Epithelial cell of proximal tubule (primary cell): ENCODE results near the gene CLPSL2. TPM values are rescaled to one million over a fixed set of nuclear protein-coding genes. Genes with fewer than 3 reads are reported as not detected.

ENCODE experiments used
- DNase-seq: peaks from one replicate; pipeline ENCODE4 v3.0.0-alpha.2; 2011; ENCODE audit warnings: low read depth
- H3K4me3 ChIP-seq: 2 replicates; pipeline ENCODE4 v1.5.1; 2011; ENCODE audit warnings: low read depth, mild to moderate bottlenecking, low read length
- CTCF ChIP-seq: conservative IDR thresholded peaks from 2 replicates; pipeline ENCODE4 v1.5.1; 2012; ENCODE audit warnings: low read depth, mild to moderate bottlenecking, low read length
- total RNA-seq: library from RNA; depleted of rRNA; stranded (reverse); fragments of >200 nt; gene quantifications from 2 replicates; pipeline ENCODE4 v1.2.3, GENCODE V29; 2015

The CLPSL2 gene
- total RNA-seq, 1 donor from 2014 or later, result not detected

GRCh38 chr6:35786810-35787209 is 10.4 kb downstream of the CLPSL2 start:
- no peak for DNase-seq
- peak overlapping the region; percentile 23 for H3K4me3 ChIP-seq
- no peak for TF ChIP-seq CTCF

- peak overlapping the region; percentile 23 for H3K4me3 ChIP-seq
- no peak for DNase-seq
- TF ChIP-seq CTCF, result no peak
Observed at GRCh38 chr6:35787266-35788218, 11.1 kb downstream of the CLPSL2 start.

- DNase-seq, result no peak
- no peak for TF ChIP-seq CTCF
- no peak overlapping the region for H3K4me3 ChIP-seq
Observed at GRCh38 chr6:35788423-35788982, 12.1 kb downstream of the CLPSL2 start.

- no peak for DNase-seq
- no peak for TF ChIP-seq CTCF
- H3K4me3 ChIP-seq, result no peak overlapping the region
Observed at GRCh38 chr6:35790683-35791082, 14.3 kb downstream of the CLPSL2 start.

GRCh38 chr6:35794536-35795452 is 18.4 kb downstream of the CLPSL2 start:
- H3K4me3 ChIP-seq, result no peak overlapping the region
- no peak for DNase-seq

More at GRCh38 chr6:35794536-35795452, 18.4 kb downstream of the CLPSL2 start:
- TF ChIP-seq CTCF, result no peak
